Activated CD4-positive, alpha-beta T cell treated with anti-CD3 and anti-CD28 coated beads, Interleukin-2, amount 50 U/mL, for 48 hours (primary cell): ENCODE data around the gene DISC1.
"Not testable (repeated sequence)": the region's sequence is repeated elsewhere in the genome, so short reads cannot be mapped to it uniquely, and the experiment has no call there.

Source experiments
- DNase-seq, 2 experiments: peaks; one replicate each; pipeline ENCODE4 v3.0.0-alpha.2; 2020

The DISC1 gene

DNA sequence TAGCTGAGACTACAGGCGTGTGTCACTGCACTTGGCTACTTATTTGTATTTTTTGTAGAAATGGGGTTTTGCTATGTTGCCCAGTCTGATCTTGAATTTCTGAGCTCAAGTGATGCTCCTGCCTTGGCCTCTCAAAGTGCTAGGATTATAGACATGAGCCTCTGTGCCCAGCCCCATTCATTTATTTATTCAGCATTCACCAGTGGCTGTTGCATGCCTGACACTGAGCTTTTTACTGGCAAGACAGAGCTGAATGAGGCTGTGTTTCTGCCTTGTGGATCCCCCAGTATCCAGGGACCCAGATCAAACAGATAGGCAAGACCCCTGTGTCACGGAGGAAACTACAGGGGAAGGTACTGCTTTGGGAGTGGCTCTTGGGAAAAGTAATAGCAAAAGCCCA lies 109.4 kb downstream of the DISC1 start:
- no peak for DNase-seq

DNA sequence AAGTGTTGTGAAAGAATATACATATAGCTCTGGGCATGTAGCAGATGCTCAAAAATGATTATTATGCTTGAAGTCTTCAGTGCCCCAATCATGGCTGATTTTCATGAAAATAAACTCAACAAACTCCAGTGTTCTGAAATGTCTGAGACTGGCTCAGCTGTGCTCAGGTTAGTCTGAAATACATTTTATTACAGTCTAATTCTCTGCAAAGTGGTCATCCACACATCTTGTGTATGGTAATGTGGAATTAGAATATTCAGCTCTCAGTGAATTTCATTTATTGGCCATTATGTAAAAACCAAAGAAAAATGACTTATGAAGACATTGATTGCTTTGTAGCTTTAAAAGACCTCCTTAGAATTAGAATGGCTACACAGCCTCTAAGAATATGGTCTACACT lies 109.9 kb downstream of the DISC1 start:
- DNase-seq, result no peak

DNA sequence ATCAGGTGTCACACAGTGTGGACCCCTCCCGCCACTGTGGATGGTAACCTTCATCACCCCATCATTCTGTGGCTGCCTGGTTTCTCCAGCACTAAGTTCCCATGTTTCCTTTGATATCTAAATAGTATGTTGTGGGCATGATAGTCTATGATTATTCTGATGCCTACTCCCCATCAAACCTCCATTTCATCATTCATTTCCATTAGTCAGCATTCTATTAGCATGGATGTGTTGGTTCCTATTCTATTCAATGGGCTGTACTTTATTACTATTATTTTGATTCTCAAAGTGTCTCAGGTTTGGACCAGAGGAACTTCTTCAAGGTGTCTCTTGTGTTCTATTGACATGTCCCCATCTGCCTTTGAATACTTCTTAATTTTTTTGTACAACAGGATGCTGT lies 112.0 kb downstream of the DISC1 start:
- no peak for DNase-seq

DNA sequence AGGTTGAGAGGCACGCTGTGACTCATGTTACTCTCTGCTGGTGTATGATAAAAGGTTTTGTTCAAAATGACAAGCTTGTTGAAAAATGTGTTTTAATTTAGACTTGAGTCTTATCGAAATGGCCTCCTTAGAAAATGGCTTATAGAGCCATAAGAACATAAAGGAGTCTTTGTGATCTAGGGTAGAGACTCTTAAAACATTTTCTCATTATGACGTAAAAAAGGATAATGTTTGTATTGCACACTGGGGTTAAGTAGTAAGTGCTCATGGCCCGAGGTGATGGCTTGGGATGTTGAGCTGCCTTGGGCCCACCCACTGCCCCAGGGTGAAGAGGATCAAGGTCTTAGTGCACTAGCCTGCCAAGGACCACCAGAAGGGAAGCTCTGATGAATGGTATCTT lies 117.4 kb downstream of the DISC1 start:
- DNase-seq, result no peak

DNA sequence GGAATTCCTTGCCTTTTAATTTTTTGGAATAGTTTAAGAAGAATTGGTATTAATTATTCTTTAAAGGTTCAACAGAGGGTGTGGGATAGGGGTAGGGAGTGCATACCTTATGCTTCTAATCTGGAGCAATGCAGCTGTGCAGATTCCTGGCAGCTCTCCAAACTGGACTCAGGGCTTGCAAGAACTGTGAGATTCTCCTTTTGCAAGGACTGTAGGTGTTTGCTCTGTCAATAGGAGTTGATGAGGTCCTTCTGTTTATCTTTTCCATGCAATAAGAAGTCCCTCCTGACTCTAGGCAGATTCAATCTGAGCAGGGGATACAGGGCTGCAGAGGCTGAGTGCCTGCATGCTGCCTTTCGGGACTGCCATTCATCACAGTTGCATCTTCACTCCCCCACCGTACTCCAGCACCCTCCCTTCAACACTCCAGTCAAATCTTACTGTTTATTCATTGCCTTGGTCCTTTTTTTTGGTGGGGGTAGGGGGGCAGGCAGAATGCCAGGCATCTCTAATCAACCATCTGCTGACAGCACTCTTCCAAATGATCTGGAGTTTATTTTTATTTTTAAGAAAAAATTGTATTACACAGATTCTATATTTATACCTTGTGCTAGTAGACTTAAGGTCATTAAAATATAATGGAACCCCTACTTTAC lies 122.3 kb downstream of the DISC1 start:
- no peak for DNase-seq

DNA sequence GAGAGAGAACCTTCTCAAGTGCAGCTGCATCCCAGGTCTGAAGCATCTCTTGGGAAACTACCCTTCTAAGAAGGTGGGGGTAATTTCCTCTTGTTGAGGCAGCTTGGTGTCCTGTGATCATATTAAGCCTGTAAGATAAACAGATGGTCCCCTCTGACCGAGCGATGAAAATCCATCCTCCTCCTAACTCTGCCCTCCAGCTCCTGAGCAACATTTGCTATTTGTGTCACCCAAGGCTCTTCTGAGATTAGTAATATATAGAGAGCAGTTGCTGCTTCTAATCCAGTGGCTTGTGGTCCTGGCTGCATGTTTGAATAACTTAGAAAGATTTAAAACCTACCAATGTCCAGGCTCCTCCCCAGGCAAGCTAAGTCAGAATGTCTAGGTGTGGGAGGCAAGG lies 123.7 kb downstream of the DISC1 start:
- DNase-seq, result no peak

DNA sequence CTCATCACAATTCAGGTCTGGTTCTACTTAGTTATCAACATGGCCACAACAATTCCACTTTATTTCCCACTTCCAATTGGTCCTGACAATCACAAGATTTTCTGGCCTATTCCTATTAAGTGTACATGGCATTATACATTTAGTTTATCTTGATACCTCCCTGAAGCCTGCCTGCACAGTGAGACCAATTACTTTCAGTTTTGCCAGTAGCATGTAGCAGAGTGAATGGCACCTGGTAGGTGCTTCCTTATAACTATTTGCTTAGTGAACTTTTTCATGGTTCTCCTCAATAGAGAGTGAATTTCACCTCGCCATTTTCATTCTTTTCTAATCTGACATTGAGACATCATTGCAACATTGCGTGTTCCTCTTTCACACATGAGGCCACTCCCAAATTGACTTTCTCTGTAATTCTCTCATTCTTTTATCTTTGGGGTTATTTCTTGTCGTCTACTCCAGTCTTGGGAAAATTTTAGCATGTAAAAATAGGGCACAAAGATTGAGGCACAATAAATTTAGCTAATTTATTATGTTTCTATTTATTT lies 124.3 kb downstream of the DISC1 start:
- no peak for DNase-seq

DNA sequence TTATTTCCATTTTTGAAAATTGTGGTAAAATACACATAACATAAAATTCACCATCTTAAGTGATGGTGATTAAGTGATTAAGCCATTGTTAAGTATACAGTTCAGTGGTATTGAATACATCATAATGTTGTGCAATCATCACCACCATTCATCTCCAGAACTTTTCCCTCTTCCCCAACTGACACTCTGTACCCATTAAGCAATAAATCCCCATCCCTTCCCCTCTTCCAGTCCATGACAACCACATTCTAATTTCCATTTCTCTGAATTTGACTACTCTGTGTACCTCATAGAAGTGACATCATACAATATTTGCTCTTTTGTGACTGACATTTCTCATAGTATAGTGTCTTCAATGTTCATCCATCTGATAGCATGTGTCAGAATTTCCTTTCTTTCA lies 124.8 kb downstream of the DISC1 start:
- DNase-seq, result no peak

DNA sequence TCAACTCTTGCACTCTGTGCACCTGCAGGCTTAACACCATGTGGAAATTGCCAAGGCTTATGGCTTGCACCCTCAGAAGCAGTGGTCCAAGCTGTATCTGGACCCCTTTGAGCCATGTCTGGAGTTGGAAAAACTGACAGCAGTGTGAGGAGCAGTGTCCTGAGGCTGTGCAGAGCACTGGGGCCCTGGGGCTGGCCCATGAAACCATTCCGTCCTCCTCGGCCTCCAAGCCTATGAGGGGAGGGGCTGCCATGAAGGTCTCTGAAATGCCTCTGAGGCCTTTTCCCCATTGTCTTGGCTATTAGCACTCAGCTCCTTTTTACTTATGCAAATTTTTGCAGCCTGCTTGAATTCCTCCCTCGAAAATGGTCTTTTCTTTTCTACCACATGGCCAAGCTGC lies 126.7 kb downstream of the DISC1 start:
- no peak for DNase-seq

DNA sequence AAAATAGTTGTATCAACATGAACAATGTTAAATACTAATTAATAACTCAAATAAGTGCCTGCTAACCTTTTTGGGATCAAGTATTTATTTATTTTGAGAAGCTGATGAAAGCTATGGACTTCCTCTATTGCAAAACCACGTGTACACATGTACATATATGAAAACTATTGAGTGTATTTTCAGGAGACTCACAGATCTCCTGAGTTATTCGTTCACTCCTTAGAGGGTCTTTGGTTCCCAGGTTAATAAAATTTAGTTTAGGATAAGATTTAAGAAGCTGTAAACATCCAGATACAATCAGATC lies 130.5 kb downstream of the DISC1 start:
- DNase-seq, result no peak

DNA sequence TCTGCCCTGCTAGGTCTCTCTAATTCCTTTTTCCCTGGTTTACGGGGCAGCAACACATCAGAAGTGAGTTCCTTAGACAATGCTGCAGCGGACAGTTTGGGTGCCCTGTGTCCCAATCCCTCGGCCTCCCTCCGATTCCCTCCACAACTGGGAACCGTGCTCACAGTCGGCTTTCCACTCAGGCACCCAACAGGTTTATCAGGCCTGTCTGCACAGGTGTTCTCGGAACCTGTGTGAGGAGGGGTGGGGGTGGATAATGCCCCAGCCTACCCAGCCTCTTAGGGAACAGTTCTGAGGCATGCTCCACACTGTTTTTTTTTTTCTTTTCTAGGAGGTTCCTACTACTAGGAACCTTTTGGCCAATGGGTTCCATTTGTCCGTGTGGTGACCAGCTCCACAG lies 131.2 kb downstream of the DISC1 start:
- DNase-seq, result no peak

DNA sequence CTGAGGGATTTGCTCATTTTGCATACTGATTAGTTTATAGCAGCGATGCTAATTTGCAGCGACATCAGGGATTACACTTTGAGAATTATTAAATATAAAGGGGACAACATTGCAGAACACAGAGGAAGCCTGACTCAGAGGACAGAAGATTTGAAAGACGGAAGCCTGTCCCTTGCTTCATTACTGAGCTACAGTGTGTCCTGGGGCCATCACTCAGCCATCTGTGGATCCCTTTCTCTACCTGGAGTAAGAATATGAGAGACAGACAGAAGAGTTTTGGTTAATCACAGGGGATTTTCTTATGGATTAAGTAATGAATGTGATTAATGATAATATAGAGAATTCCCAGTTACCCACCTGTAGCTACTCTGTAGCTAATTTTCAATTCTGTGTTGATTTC lies 134.7 kb downstream of the DISC1 start:
- no peak for DNase-seq

DNA sequence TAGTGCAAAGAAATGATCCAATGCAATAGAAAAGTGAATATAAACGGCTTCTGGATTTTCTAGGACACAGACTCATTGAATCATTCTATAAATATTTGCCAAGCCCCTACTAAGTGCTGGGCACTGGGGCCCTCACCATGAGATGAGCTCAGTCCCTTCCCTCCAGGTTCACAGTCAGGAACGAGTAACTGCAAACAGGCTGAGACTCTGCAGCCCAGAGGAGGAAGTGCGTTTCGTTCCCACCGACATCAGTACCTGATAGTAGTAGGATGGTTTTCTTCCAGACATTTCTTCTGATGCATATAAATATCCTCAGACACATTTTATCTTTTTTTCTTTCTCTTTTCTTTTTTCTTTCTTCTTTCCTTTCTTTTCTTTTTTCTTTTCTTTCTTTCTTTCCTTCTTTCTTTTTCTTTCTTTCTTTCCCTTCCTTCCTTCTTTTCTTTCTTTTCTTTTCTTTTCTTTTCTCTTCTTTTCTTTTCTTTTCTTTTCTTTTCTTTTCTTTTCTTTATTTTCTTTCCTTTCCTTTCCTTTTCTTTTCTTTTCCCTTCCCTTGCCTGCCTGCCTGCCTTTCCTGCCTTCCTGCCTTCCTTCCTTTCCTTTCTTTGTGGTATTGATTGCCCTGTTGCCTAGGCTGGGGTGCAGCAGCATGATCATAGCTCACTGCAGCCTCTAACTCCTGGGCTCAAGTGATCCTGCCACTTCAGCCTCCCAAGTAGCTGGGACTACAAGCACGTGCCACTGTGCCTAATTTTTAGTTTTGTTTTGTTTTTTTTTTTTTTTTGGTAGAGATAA lies 135.4 kb downstream of the DISC1 start:
- DNase-seq, result no peak

DNA sequence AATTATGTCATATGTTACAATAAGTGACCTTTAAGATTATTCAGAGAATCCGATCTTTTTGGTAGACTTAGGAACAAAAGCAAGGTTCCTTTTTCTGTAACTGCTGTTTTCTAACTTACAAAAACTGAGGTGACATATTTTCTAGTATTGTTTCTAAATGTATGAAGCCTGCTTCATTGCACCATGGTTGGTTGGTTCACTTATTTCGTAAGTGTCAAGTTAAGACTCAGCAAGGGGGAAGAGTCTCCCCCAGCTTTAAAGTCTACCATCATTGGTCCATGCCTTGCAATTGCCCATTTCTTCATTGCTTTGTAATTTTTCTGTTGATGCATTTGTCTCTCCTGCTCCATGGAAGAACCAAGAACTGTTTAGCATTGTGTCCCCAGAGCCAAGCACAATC lies 136.9 kb downstream of the DISC1 start:
- no peak for DNase-seq

DNA sequence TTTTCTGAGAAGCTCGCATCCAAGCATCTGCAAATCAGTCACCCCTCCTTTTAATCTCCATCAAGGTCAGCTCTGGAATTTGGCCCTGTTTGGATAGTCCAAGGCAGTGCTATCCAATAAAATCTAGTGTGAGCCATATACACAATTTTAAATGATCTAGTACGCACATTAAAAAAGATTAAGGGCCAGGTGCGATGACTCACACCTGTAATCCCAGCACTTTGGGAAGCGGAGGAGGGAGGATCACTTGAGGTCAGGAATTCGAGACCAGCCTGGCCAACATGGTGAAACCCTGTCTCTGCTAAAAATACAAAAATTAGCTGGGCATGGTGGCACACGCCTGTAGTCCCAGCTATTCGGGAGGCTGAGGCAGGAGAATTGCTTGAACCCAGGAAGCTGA lies 139.2 kb downstream of the DISC1 start:
- DNase-seq, result not testable (repeated sequence)

DNA sequence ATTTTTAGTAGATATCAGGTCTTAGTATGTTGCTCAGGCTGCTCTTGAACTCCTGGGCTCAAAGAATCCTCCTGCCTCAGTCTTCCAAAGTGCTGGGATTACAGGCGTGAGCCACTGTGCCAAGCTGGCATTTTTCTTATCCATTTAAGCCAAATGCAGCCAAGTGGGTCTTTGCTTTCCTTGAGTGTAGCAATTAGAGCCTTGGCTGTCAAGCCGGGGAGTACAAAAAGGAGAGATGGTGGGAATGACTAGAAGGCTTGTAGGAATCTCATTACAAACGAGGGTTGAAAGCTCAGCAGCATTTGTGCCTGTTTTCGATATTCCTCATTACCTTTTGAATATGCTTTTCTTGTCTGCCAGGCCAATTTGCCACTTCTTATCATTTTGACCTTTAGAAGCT lies 140.9 kb downstream of the DISC1 start:
- no peak for DNase-seq

DNA sequence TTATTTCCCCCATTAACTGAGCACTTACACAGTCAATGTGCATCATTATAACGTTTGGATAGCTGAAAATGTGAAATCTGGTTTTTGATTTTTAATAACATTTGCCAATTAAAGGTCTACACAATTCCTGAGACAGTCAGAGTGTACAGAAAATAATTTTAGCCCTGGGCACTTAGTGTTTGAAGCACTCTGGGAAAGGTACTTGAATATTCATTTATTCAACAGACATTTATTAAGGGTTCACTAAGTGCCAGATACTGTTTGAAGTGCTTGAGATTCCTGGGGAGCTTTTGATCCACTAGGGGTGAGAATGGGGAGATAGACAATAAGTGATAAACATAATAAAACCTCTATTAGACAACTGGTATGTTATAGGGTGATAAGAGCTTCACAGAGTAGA lies 141.8 kb downstream of the DISC1 start:
- DNase-seq, result no peak

DNA sequence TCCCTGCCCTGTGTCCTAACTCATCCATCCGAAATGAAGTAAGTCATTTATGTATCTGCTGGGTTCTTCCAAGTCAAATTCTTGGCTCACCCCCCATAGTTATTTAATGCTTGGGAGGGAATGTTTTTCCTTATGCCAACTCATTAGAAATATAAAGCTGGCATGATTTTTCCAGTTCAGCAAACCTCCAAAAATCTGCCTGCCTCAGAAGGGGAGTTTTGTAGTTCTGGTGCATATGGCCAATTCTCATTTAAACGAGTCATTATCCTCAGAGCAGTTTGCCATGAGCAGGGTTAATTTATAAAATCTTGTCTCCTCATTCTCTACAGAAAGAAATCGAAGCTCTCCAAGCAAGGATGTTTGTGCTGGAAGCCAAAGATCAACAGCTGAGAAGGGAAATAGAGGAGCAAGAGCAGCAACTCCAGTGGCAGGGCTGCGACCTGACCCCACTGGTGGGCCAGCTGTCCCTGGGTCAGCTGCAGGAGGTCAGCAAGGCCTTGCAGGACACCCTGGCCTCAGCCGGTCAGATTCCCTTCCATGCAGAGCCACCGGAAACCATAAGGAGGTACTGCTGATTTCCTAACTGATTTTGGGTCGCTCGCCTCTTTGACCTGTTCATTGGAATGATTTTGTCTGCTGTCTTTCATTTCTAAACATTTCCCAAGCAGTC lies 144.1 kb downstream of the DISC1 start:
- DNase-seq, result no peak

DNA sequence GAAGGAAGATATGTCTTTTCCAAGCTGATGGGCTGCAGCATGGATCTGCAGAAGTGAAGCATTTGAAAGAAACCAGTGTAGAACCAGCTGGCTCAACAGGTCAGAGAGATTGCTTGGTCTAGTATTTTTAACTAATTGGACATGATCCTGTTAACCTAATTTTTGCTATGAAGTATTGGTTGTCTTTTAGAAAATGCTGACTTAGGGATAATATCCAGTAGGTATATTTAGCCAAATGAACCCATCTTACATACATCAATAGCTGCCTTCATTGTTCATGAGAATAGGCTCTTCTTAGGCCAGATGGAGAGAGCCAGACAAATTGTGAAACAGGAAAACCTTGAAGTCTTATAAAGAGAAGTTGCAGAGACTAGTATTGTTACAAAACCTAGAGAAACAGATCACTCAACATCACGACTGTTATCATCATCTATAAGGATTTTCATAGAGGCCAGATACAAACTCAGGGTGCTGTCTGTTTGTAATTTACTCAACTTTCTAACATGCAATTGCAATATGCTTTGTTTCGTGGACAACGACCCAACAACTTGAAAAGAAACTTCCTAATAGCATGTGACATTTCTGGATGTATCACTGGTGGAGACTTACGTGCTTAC lies 148.2 kb downstream of the DISC1 start:
- no peak for DNase-seq

DNA sequence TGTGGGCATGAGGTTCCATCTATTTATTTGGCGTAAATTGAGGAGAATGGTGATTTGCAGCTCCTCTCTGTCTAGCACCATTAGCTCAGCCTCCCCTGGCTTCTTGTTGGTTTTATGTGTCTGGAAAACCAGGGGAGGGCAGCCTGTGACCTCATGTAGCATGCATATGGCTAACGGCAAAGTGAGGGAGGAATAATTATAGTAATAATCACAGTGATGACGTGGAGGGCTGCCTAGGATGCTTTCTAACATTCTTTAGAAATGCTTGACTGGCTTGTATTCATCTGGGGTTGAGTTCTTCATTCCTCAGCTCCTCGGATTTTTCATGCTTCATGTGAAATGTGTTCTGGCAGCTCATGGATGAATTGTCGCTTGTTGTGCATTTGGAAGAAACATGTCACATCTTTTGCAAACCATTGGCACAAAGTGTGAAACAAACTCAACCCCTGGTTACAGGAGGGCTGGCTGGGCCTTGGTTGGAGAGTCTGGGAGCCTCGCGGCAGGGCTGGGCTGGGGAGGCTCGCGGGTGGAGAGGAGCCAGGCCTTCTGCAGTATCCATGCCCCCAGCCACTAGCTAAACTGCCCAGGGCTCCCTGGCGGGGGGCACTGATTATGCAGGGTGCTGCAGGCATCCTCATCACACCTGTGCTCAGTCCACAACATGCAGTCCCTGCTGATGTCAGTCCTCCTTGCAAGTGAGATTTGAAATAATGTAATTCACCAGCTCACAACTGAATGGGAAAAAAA lies 149.6 kb downstream of the DISC1 start:
- no peak for DNase-seq

DNA sequence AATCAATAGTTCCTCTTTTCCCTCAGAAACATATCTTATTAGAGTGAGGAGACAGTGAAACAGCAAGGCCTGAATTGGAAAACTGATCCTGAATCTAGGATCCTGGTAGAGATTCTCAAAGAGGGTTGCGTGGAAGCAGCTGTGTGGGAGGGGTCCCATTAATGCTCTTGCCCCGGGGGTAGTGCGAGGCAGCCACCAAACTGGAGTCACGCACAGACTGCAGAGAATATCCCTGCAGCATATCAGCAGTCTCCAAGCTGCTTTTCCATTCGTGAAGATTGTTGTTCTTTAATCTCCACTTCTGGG lies 150.1 kb downstream of the DISC1 start:
- DNase-seq, result no peak

DNA sequence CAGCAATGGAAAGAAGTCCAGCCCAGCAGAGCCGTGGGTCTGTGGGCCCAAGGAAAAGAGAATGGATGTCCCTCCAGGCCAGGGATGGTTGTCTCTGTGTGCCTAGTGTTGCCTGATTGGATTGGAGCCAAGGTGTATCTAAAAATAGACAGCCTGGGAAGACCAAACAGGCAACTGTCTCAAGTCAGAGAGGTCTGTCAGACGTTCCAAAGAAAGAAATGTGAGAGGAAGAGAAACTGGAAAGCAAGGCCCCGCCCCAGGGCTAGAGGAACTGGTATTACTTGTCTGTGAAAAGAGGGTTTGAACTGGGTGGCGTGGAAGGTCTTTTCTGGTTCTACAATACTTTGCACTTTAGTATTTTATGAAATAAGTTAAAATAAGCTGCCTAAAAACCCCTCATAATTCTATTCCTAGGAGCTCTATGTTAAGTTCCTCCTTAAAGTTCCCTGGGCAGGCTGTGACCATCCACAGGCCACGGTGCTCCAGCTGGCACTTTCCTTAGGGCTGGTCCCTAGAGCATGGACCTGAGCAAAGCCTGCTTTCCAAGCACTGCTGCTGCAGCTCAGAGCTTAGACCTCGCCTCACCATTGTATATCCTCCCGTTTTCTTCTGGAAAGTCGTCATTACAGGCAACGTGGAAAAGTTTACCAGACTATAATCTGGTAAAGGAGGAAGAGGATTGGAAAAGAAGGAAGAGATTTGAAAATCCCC lies 151.6 kb downstream of the DISC1 start:
- no peak for DNase-seq

DNA sequence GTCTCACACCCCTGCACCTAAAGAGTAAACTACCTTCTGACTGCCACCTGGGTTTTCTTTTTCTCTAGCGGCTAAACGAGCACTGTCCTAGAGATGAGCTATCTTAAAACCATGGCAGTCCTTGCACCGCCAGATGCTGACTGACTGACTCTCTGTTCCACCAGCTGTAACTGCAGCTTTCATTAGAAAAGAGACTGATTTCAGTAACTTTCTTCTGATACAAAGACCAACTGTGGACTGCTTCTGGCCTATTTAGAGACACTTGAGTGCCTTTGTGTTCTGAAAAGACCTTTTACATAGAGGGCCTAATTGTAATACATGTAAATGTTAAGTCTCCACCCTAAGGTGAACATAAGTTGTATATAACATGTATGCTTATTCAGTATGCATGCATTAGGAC lies 152.5 kb downstream of the DISC1 start:
- no peak for DNase-seq
